ENCODE data around the gene CAPN15.
"Not testable (repeated sequence)": the region's sequence is repeated elsewhere in the genome, so short reads cannot be mapped to it uniquely, and the experiment has no call there.

DNA sequence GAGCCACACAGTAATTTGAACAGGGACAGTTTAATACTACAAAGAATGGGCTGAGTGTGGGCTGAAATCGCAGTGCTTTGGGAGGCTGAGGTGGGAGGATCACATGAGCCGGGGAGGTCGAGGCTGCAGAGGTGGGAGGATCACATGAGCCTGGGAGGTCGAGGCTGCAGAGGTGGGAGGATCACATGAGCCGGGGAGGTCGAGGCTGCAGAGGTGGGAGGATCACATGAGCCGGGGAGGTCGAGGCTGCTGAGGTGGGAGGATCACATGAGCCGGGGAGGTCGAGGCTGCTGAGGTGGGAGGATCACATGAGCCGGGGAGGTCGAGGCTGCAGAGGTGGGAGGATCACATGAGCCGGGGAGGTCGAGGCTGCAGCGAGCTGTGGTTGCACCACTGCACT is 32.8 kb upstream of the CAPN15 start:
- TF ChIP-seq, protein P1, sequence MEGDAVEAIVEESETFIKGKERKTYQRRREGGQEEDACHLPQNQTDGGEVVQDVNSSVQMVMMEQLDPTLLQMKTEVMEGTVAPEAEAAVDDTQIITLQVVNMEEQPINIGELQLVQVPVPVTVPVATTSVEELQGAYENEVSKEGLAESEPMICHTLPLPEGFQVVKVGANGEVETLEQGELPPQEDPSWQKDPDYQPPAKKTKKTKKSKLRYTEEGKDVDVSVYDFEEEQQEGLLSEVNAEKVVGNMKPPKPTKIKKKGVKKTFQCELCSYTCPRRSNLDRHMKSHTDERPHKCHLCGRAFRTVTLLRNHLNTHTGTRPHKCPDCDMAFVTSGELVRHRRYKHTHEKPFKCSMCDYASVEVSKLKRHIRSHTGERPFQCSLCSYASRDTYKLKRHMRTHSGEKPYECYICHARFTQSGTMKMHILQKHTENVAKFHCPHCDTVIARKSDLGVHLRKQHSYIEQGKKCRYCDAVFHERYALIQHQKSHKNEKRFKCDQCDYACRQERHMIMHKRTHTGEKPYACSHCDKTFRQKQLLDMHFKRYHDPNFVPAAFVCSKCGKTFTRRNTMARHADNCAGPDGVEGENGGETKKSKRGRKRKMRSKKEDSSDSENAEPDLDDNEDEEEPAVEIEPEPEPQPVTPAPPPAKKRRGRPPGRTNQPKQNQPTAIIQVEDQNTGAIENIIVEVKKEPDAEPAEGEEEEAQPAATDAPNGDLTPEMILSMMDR (conservative IDR thresholded peaks at IDR 0.05; ENCODE audit: low read depth, low read length) = not testable (repeated sequence)
- TF ChIP-seq EZH2phosphoT487 (IDR thresholded peaks at IDR 0.05; ENCODE audit: borderline replicate concordance, low read length); EZH2 (IDR thresholded peaks at IDR 0.05; ENCODE audit: low read length, unreplicated experiment): not testable (repeated sequence)

Data from PC-3 (cell line).